ENCODE results near the gene NKD2. TPM values are rescaled to one million over a fixed set of nuclear protein-coding genes. Genes with fewer than 3 reads are reported as not detected.

Gene NKD2
- total RNA-seq, 1 donor from 2014 or later, result 20.6 TPM

DNA sequence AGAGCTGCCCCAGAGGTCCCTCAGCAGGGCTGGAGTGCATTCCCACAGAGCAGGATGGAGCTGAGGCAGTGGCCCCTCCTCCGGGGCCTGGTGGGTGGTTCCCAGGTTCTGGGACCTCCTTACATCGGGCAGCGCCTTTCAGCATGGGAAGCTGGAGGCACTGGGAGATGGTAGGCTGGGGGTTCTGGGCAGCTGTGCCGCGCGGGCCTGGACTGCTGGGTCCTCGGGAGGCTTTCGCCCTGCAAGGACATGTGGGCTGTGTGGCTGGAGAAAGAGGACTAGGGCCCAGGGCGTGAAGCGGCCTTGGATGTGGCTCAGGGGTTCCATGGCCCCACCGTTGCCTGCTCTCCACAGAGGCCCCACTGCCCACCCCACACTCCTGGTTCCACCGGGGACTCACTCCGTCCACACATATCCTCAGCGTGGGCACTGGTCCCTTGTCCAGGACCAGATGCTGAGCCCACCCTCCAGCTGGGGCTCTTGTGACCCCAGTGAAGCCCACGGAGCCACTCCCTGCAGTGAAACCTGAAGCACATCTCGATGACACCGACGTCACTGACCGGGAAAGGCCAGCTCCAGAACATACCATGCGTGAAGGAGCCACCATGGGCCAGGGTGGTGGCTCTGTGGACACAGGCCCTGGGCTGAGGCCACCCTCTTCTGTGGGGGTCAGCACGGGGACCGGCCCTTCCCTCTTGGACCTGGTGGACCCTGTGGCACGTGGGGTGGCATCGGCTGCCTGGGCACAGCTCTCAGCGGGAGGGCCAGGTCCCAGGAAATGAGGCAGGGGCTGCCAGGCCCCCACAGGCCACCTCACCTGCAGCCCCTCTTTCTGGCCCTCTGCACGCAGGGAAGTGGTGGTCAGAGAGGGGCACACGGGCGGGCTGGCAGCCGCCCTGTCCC is 31.5 kb upstream of the NKD2 start:
- Mint-ChIP-seq H3K4me1 (peaks cover 35% of the 10 kb centered on the region), H3K36me3 (ENCODE audit: low read depth) (no peaks in the 10 kb centered on the region), H3K9me3 (no peaks in the 10 kb centered on the region), H3K27ac (ENCODE audit: unreplicated experiment) (no peak overlapping the region), H3K27me3 (ENCODE audit: low read depth) (peaks cover 6% of the 10 kb centered on the region), H3K4me3 (no peak overlapping the region)
- no peak for DNase-seq (ENCODE audit: low read depth, low spot score)
- TF ChIP-seq, protein P1, sequence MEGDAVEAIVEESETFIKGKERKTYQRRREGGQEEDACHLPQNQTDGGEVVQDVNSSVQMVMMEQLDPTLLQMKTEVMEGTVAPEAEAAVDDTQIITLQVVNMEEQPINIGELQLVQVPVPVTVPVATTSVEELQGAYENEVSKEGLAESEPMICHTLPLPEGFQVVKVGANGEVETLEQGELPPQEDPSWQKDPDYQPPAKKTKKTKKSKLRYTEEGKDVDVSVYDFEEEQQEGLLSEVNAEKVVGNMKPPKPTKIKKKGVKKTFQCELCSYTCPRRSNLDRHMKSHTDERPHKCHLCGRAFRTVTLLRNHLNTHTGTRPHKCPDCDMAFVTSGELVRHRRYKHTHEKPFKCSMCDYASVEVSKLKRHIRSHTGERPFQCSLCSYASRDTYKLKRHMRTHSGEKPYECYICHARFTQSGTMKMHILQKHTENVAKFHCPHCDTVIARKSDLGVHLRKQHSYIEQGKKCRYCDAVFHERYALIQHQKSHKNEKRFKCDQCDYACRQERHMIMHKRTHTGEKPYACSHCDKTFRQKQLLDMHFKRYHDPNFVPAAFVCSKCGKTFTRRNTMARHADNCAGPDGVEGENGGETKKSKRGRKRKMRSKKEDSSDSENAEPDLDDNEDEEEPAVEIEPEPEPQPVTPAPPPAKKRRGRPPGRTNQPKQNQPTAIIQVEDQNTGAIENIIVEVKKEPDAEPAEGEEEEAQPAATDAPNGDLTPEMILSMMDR (conservative IDR thresholded peaks at IDR 0.05), result no peak

DNA sequence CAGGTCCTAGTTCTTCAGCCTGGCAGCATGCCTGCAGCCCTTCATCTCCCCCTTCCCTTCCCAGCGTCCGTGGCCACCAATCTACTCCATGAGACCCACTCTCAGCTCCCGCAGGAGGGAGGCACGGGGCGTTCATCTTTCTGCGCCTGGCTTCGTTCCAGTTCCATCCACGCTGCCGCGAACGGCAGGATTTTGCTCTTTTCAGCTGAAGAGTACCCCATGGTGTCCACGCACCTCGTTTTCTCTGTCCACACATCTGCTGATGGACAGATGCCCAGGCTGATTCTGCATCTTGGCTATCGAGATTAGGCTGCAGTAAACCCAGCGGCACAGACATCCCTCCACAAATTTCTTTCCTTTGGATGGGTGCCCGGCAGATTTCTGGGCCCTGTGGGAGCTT is 30.5 kb upstream of the NKD2 start:
- Mint-ChIP-seq H3K9me3 (no peaks in the 10 kb centered on the region), H3K27me3 (ENCODE audit: low read depth) (peaks cover under 1% of the 10 kb centered on the region), H3K4me3 (no peak overlapping the region), H3K27ac (ENCODE audit: unreplicated experiment) (no peak overlapping the region), H3K36me3 (ENCODE audit: low read depth) (no peaks in the 10 kb centered on the region), H3K4me1 (peaks cover 35% of the 10 kb centered on the region)
- TF ChIP-seq, protein P1 (conservative IDR thresholded peaks at IDR 0.05), result no peak
- DNase-seq (ENCODE audit: low read depth, low spot score), result no peak

DNA sequence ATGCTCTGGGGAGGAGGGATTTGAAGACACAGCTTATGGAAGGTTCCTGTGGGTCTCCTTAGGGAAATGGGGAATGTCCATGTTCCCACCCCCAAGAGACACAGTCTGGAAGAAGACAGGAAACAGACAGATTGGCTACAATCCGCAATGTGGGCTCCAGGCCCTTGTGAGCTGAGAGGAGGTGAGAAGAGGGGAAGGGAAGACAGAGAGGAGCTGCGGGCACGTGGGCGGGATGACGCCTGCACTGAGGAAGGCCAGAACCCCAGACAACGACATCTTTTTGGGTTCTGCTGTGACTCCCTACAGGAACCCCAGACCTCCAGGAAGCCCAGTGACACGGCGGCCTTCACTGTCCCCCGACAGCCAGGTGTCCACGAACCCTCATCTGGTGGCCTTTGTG is 29.9 kb upstream of the NKD2 start:
- Mint-ChIP-seq H3K27me3 (ENCODE audit: low read depth) (no peaks in the 10 kb centered on the region), H3K4me3 (peak overlapping the region; percentile 14), H3K27ac (ENCODE audit: unreplicated experiment) (peak overlapping the region; percentile 72), H3K4me1 (peaks cover 35% of the 10 kb centered on the region), H3K9me3 (peaks cover 3% of the 10 kb centered on the region), H3K36me3 (ENCODE audit: low read depth) (peaks cover 3% of the 10 kb centered on the region)
- TF ChIP-seq, protein P1 (conservative IDR thresholded peaks at IDR 0.05), result no peak
- DNase-seq (ENCODE audit: low read depth, low spot score), result no peak

DNA sequence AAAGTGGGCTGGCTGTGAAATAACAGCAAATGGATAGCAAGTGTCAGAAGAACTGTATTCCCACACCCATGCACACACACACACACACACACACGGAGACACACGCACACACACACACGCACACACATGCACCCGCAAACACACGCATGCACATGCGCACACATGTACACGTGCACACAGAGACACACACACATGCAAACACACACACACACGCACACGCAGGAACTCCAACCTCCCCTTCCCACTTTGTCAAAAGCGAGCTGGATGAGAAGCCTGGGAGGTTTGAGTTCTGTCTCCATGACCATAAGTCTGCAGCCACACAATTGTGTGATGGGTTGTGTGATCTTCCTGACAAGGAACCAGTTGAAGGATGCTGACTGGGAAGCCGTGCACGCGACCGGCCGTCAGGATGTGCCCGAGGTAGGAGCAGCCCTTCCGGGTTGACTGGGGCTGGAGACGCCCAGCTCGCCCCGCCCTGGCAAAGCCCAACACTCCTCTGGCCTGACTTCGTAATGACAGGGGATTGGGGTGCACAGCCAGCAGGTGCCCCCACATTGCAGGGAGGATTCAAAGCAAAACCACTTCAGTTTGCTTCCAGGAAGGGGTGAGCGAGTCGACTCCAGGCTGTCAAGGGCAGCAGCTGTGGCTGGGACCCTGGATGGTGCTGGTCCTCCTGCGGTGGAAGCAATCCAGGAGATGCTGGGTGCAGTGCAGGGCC is 29.3 kb upstream of the NKD2 start:
- Mint-ChIP-seq H3K27ac (ENCODE audit: unreplicated experiment) (no peak overlapping the region), H3K4me3 (no peak overlapping the region), H3K36me3 (ENCODE audit: low read depth) (peaks cover 3% of the 10 kb centered on the region), H3K4me1 (peaks cover 35% of the 10 kb centered on the region), H3K9me3 (peaks cover 3% of the 10 kb centered on the region), H3K27me3 (ENCODE audit: low read depth) (no peaks in the 10 kb centered on the region)
- TF ChIP-seq, protein P1 (conservative IDR thresholded peaks at IDR 0.05), result no peak
- DNase-seq (ENCODE audit: low read depth, low spot score), result no peak

DNA sequence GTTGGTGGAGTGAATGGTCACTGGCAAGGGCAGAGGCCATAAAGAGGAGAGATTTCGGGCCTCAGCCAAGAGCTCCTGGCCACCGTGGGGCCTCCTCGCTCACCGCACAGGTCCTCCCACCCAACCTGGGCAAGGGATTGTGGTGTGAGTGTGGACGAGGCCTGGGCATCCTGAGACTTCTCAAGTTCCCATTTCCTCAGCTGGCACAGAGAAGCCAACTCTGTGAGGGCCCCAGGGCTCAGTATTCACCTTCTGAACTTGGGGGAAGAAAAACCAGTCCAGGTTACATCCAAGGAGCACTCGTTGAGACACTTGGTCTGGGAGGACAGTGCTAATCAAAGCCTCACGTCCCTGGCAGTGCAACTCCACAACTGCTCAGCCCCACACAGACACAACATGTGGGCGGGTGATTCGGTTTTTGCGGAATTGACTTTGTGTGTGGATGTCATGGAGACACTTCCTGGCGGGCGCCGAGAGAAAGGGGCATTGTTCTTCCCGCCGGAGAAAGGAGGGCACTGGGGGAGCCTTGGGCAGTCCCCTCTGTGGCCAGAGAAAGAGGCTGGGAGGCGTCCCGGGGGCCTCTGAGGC is 28.5 kb upstream of the NKD2 start:
- H3K4me3 Mint-ChIP-seq, result peak overlapping the region; percentile 84
- TF ChIP-seq, protein P1 (conservative IDR thresholded peaks at IDR 0.05), result no peak
- peaks cover 35% of the 10 kb centered on the region for H3K4me1 Mint-ChIP-seq
- peak overlapping the region; percentile 95 for H3K27ac Mint-ChIP-seq (ENCODE audit: unreplicated experiment)
- H3K27me3 Mint-ChIP-seq (ENCODE audit: low read depth), result no peaks in the 10 kb centered on the region
- peaks cover 8% of the 10 kb centered on the region for H3K36me3 Mint-ChIP-seq (ENCODE audit: low read depth)
- DNase-seq (ENCODE audit: low read depth, low spot score), result peak; percentile 55
- H3K9me3 Mint-ChIP-seq, result peaks cover 7% of the 10 kb centered on the region
